Adrenal gland (tissue), 5 donors: ENCODE results near the gene GPC5.

ENCODE experiments used
- POLR2A ChIP-seq, 2 donors: fragments of 450-650 bp; IDR thresholded peaks; one replicate each; pipeline ENCODE4 v1.6.1; 2017; ENCODE audit warnings: antibody characterized with exemption in 2 of 2, mild to moderate bottlenecking in 2 of 2, moderate library complexity in 1 of 2
- TF ChIP-seq, protein P1 (sequence below), 6 experiments: fragments of 450-650 bp in 4 of 6; fragments of 200-600 bp in 2 of 6; sonication (generic) in 1 of 6; IDR thresholded peaks; 1 replicate in 5 of 6; 2 replicates in 1 of 6; pipeline versions ENCODE4 v1.5.1 to v1.8.0; 2016 to 2021; ENCODE audit warnings: antibody characterized with exemption in 6 of 6, mild to moderate bottlenecking in 2 of 6, moderate library complexity in 1 of 6
- donor health status: DM: no; HTN: no; CAD: no.

- TF ChIP-seq, protein P1, sequence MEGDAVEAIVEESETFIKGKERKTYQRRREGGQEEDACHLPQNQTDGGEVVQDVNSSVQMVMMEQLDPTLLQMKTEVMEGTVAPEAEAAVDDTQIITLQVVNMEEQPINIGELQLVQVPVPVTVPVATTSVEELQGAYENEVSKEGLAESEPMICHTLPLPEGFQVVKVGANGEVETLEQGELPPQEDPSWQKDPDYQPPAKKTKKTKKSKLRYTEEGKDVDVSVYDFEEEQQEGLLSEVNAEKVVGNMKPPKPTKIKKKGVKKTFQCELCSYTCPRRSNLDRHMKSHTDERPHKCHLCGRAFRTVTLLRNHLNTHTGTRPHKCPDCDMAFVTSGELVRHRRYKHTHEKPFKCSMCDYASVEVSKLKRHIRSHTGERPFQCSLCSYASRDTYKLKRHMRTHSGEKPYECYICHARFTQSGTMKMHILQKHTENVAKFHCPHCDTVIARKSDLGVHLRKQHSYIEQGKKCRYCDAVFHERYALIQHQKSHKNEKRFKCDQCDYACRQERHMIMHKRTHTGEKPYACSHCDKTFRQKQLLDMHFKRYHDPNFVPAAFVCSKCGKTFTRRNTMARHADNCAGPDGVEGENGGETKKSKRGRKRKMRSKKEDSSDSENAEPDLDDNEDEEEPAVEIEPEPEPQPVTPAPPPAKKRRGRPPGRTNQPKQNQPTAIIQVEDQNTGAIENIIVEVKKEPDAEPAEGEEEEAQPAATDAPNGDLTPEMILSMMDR (IDR thresholded peaks at IDR 0.05), result no peak
- TF ChIP-seq POLR2A (IDR thresholded peaks at IDR 0.05), result no peak
Measured at GRCh38 chr13:92566767-92567166, 1168.3 kb downstream of the GPC5 start.
